HG03064 (cell line): Measurements from ENCODE around the gene MAGI2.
"Not testable (repeated sequence)": the region's sequence is repeated elsewhere in the genome, so short reads cannot be mapped to it uniquely, and the experiment has no call there.

Experiments
- ATAC-seq: cut with Tn5 transposase; IDR thresholded peaks from one replicate; pipeline ENCODE4 v1.9.1; 2021; ENCODE audit warnings: low read depth; ENCODE audit not compliant: unreplicated experiment

MAGI2 gene

DNA sequence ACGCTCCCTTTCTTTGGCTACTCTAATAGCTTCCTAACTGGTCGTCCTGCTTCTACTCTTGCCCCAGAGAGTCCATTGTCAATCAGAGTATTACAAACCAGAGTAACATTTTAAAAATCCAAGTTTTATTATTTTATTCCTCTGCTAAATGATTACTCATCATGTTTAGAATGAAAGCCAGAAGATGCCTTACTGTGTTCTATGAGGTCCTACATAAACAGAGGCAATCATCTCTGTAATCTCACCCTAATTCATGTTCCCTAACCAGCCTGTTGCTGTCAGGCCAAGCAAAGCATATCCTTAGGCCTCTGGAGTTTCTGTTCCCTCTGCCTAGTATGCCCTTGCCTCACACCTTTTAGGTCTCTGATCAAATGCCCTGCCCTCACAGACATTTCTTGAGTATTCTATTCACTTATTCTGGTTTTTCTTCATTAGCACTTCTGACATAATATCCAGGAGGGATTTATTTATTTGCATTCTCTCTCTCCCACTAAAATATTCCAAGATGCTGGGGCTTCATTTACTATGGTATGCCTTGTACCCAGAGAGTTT, 1157.3 kb downstream of the MAGI2 start:
- ATAC-seq, result no peak

DNA sequence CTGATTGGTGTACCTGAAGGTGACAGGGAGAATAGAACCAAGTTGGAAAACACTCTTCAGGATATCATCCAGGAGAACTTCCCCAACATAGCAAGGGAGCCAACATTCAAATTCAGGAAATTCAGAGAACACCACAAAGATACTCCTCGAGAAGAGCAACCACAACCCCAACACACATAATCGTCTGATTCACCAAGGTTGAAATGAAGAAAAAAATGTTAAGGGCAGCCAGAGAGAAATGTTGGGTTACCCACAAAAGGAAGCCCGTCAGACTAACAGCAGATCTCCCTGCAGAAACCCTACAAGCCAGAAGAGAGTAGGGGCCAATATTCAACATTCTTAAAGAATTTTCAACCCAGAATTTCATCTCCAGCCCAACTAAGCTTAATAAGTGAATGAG, 1164.0 kb downstream of the MAGI2 start:
- ATAC-seq, result not testable (repeated sequence)

DNA sequence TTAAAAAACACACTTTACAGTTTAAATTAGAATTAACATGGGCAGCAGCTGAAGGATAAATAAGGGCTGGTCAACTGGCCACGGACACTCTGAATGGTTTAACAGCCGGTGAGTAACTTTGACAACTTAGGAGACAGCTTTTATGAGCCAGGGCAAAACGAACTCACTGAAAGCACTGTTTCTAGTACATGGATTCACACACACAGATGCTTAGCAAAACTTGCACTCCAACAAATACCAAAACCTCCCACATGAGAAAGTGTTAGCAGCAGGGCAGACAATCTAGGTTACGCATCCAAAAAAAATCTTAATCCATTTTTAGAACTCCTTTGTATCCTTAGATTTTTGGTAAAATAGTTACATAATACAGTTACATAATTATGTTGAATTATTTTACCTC, 1168.5 kb downstream of the MAGI2 start:
- no peak for ATAC-seq

DNA sequence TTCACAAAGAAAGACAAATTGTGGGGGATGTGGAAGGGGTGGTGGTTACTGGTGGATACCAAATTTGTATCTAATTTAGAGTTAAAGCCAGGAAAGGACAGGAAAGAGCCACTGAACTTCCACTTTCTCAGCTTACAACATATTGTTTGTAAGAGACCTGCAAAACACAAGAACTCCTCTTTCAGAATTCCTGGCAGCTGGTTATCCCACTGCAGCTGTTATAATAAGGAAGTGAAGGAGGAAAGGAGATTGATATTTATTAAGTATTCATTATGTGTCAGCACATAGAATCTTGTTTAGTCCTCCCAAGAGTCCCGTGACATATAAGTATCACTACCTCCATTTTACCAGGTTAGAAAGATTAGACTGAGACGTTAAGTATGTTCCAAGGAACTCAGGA, 1173.2 kb downstream of the MAGI2 start:
- ATAC-seq, result no peak

DNA sequence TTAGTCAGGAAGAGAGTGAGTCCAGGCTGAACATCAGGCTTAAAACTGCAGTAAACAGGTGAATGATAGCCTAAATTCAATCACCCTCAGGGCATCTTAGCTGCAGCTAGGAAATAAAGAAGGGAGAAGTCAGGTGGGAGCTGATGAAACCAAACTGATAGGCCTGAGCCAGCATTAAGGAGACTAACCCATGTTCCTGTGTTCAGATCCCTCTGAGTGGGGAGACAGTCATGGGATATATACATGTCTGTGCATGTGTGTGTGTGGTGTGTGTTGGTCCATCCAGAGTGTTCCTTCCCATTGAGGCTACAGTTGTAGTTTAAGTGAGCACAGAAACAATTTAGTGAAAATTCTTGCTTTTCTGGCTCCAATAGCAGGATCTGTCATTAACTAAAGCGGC, 1174.0 kb downstream of the MAGI2 start:
- ATAC-seq, result no peak

DNA sequence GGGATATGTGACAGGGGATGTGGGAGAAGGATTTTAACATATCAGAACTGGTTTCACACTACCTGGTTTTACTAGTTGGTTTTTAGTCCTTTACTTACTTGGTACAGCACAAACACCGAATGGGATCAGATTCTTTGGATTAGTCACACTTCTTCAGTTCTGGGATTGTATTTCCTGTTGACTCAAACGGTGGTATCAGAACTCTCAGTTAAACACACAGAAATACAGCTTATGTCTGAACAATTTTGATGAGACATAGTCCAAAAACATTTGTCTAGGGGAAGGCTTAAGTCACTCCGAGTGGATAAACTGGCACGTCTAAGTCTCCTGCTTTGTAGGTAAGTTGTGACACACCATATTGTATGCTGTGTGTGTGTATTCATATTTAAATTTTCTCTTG, 1174.4 kb downstream of the MAGI2 start:
- ATAC-seq, result no peak

DNA sequence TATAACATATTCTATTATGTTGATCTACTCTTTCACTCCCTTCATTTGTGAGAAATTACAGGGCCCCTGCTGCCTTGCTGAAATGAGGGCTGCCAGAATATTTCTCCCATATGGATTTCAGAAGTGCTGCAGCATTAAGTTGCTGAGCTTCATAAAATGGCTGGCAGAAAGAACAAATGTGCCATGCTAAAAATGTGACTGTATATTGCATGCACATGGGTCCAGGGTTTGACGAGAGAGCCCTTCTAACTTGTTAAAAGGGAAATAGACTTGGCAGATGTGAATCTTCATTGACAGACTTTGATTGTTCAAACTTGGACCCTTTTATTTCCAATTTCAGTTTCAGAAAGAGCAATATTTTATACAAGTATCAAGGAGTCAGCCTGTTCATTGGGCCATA, 1186.3 kb downstream of the MAGI2 start:
- ATAC-seq, result no peak

DNA sequence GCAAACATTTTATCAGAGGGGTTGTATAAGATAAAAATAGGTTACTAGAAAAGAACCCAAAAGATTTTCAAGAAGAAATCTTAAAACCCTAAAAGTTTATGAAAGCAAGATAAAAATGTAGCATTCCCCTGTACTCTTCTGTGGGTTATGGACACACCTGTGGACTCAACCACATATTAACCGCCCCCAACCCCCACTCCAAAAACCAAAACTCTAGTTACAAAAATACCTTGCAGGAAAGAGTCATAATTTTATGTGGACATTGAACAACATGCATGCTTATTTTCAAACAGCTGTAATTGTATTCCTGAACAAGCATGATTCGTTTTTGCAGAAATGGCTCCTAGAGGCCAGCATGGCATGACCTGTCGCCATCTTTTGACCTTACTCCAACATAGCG, 1188.0 kb downstream of the MAGI2 start:
- no peak for ATAC-seq

DNA sequence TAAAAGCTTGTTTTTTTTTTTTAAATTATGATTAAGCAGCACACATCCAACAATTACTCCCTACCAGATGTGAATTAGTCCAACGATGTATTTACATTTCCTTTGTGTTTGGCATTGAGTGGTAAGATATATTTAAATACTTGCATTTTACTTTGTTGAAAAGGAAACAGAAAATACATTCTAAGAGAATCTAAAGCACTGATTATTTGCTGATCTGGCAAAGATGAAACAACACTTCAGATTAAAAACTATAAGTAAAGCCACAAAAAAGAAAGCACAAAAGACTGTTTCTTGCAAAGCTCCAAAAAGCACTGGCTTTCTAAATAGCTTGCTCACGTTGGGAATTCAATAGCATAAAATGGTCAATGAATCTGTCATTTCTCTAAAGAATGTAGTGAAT, 1188.4 kb downstream of the MAGI2 start:
- ATAC-seq, result no peak

DNA sequence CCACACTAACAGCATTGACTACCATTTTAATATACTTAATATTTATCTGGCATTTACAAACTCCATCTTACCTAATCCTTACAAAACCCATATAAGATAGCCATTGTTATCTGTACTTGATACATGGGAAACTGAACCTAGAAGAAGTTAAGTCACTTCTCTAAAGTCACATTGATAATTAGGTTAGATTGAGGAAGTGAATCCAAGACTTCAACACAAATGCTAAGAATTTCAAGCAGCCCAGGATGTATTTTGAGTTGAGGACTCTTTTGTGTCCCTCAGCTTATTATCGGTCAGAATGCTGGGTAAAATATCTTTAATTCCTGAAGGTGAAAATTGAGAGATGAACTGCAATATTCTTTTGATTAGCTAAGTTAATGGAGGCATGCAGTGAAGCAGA, 1189.4 kb downstream of the MAGI2 start:
- no peak for ATAC-seq

DNA sequence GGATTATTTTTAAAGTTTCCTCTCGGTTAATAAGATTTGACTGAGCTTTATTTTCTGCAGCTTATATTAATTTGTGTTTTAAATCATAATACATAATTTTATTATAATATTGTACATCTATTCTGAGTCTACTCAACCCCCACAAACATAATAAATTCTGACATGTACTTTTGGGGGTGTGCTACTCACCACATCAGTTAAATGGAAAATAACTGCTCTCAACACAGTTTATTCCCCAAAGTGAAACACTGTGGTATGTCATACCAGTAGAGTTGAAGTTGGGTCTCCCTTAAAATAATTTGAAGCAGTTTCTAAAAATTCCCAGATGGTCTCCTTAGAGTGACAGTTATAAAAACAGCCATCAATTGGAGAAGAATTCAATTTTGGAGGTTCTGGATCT, 1191.7 kb downstream of the MAGI2 start:
- no peak for ATAC-seq

DNA sequence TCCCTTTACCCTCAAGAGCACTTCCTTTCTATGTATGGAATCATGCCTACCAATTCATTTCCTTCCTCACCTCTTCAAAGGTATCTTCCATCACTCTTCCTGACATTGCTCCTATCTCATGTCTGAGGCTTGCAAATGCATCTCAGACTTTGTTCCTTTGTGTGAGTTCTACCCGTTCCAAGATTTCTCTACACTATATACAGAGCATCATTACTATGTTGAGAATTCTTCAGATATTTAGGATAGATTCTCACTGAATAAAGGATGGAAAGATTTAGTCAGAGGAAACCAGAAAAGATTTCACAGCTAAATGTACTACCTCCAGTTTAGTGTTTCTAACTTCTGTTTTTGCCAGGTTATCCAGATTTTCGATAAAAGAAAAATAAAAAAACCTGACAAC, 1192.2 kb downstream of the MAGI2 start:
- no peak for ATAC-seq

DNA sequence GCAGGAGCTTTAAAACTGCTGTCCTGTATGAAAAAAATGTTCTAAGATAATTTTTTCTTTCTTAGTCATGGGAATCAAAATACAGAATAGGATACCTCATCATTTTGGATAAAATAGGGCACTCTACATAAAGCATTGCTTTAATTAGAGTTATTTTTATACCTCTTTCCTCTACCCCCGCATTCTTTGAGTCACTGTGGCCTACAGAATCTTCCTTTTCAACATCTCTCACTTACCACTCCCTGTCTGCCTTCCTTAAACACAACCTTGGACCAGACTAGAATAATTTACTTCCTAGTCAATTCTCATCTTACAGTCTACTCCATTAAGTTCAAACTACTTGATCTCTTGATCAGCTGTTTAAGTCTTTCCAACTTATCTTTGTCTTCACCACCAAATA, 1192.6 kb downstream of the MAGI2 start:
- no peak for ATAC-seq

DNA sequence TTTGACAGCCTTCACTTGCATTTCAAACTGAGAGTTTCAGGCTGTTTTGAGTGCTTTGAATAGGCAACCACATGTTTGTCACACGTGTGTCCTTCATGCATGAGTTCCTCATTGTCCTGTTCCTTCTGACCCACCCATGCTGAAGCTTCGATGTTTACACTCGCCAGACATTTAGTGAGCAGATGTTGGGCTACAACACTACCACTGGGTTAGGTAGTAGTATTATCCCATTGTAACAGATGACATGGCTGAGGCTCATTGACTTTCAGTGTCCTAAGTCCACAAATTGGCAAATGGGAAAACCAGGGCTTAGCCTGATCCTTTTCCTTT, 1198.8 kb downstream of the MAGI2 start:
- no peak for ATAC-seq

DNA sequence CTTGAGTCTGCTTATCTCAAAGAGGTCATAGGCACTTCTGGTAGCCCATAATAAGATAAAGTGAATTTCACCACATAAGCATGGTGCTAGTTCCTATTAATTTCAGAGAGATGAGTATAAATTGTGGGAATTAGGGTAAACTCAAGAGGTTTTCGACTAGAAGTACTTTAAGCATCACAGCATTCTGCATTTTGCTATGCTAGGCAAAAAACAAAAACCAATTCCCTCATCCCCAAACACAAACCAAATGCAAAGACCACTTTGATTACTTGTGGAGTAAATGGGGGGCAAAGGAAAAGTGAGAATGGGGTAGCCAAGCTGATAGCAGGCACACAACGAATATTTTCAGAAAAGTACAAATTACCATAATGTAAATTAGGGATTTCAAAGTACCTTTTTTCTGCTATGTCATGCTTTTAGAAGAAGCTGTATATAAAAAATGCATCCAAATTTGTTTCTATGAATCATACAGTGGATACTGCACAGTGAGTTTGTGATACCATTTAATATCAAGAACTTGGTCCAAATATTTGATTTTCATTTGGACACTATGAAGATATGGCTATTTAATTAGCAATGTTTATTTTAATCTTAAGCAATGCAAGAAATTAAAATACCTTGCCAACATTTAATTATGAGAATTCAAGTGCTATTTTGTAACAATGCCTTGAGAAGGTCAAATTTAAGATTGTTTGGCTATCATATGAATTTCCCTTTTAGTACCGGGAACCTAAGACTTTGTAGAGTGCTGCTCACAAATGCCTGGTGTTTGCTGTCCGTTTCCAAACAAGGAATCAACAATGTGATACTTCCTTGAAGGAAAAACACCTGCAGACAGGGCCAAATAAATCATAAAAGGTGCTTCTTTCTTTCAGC, 1199.4 kb downstream of the MAGI2 start:
- ATAC-seq, result no peak

DNA sequence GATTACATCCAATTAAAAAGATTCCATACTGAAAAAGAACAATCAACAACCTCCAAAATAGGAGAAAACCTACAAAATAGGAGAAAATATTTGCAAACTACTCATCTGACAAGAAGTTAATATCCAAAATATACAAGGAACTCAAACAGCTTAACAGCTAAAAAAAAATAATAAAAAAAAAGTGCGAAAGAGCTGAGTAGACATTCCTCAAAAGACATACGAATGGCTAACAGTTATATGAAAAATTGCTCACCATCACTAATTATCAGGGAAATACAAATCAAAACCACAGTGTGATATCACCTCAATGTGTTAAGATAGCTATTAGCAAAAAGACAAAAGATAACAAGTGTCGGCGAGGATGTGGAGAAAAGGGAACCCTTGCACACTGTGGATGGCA, 1204.6 kb downstream of the MAGI2 start:
- no peak for ATAC-seq

DNA sequence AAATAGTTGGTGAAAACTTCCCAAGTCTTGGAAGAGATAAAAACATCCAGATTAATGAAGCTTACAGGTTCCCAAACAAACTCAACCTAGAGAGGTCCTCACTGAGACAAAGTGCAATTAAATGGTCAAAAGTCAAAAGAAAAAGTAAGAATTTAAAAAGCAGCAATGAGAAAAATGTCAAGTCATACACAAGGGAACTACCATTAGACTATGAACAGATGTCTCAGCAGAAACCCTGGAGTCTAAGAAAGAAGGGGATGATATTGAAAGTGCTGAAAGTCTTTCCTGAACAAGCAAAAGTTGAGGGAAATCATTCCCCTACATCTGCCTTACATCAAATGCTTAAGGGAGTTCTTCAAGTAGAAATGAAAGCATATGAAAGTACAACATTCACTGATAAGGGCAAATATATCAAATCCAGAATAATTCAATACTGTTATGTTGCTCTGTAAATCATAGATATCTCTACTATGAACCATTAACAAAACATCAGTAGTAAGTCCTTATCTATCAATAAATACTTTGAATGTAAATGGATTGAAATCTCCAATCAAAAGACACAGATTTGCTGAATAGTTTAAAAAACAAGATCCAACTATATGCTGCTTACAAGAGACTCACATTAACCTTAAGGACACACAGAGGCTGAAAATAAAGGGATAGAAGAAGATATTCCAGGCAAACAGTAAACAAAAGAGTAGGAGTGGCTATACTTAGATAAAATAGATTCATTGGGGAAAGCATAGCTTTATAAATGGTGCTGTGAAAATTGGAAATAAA, 1205.4 kb downstream of the MAGI2 start:
- no peak for ATAC-seq

DNA sequence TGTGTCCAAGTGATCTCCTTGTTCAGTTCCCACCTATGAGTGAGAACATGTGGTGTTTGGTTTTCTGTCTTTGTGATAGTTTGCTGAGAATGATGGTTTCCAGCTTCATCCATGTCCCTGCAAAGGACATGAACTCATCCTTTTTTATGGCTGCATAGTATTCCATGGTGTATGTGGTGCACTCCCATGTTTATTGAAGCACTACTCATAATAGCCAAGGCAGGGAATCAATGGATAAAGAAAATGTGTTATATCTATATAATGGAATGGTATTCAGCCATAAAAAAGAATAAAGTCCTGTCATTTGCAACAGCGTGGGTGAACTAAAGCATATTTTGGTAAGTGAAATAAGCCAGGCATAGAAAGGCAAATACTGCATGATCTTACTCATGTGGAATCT, 1213.3 kb downstream of the MAGI2 start:
- ATAC-seq, result not testable (repeated sequence)

DNA sequence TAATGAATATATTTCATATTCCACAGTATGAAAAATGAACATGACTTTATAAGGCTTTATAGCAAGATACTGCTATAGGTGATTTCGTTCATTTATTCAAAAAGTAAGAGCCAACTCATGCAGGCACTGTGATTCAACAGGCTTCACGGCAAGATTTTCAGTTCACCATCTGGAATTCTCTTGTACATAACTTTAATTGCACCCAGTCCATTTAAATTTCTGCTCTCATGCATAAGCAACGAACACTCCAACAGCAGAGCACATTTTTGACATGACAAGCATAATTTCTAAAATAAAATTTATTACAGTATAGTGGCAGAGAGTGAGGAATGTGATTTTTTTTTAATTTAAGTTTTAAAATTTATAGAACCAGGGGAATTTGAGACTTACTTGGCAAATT, 1218.8 kb downstream of the MAGI2 start:
- ATAC-seq, result no peak

DNA sequence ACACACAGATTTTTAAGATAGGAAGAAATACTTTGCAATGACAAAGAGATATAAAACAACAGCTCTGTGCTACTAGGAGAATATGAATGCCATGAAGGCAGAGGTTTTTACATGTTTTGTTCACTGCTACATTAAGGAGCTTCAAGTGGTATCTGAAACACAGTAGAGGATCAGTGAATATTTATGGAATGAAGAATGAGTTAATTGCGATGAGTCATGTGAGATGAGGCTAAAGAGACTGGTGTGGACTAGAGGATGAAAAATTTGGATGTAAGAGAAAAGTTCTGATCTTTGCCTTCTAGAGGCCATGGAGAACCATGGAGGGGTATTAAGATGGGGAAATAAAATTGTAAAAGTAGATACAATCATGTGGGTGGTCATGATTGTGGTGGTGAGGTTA, 1220.7 kb downstream of the MAGI2 start:
- no peak for ATAC-seq

DNA sequence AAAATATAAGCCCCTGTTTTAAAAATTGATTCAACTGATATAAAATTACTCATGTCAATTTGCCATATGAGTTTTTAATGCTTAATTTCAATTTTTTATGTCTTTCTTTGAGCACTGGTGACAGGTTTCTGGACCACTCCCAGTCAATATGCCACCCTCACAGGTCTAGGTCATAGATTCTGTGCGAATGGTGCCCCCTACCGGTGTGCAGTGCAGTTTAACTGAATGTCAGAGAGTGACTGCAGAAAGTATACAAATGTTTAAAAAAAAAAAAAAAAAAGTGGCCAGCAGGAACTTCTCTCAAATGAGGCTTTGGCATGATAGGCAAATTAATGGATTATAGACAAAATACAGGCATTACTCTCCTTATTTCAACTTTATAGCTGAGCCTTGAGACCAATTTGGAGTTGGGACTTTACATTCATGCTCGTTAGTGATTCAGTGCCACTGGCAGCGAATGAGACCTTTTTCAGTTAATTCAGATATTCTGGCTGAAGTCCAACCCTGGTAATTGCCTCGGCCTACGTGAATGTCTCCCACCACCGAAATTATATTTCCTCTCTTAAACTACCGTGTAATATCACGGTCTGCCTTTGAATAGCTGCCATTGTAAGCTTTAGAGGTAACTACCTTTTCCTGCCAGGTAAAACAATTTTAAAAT, 1227.3 kb downstream of the MAGI2 start:
- no peak for ATAC-seq
